Activated CD4-positive, CD25-positive, alpha-beta regulatory T cell treated with anti-CD3 and anti-CD28 coated beads, Interleukin-2, amount 50 U/mL, for 24 hours (primary cell): ENCODE measurements around the gene NPSR1.
"Not testable (repeated sequence)": the region's sequence is repeated elsewhere in the genome, so short reads cannot be mapped to it uniquely, and the experiment has no call there.

Source experiments
- ATAC-seq, 2 donors: fragments of 150-1000 bp; cut with Tn5 transposase; one replicate each; pipeline ENCODE4 v1.10.0; 2021; ENCODE audit warnings: mild to moderate bottlenecking in 1 of 2, moderate library complexity in 1 of 2

Gene NPSR1

GRCh38 chr7:34838329-34838728, 180.3 kb downstream of the NPSR1 start:
- no peak for ATAC-seq

- ATAC-seq, result no peak
Observed at GRCh38 chr7:34839645-34840044, 181.6 kb downstream of the NPSR1 start.

GRCh38 chr7:34840176-34840785, 182.3 kb downstream of the NPSR1 start:
- ATAC-seq, result no peak

DNA sequence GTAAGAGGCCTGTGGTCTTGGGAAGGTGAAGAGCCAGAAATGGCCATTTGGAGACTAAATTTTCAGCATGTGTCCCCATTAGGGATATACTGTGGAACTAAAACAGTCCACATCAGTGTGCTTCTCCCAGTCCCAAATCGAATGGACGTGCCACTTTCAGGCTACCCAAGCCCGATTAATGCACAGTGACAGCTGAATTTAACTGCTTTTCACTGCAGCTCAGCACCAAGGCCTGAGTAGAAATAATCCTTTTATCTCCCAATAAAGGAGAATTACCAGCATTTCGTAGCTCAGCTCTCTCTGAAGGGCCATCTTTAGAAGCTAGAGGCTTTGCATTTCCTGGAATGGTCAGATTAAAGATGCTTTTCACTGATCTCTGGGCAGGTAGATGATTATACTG, 183.3 kb downstream of the NPSR1 start:
- ATAC-seq, result no peak

DNA sequence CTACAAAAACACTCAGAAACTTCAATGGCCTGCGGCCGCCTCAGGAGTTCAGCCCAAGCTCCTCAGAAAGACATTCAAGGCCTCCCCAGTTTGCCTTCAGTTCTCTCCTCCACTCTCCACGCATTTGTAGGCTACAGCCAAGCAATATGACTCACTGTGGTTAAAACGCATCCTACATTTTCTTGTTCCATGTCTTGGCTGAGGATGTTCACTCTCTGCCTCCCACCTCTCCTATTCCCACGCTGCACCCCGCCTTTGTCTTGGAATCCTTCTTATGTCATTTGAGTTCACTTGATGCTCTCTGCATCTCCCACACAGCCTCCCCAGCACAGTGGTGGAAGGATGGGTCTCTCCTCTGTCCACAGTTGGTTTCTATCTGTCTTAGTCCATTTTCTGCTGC, 184.8 kb downstream of the NPSR1 start:
- ATAC-seq, result no peak

DNA sequence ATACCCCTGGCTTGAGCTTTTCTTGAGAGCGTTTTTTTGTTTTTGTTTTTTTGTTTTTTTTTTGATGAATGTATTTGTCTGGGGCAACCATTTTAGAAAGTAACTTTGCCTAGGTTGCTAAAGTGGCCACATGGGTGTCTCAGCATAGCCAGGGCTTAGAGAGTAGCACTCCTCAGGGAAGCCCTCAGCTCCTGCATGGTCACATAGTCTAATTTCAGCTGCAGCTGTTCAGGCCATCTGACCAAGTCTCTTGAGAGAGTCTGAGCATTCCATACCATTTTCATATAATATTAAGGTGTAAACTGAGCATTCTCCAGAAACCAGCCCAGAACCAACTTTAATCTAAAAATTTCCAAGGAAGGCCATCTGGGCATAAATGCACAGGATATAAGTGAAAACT, 186.4 kb downstream of the NPSR1 start:
- ATAC-seq, result no peak

DNA sequence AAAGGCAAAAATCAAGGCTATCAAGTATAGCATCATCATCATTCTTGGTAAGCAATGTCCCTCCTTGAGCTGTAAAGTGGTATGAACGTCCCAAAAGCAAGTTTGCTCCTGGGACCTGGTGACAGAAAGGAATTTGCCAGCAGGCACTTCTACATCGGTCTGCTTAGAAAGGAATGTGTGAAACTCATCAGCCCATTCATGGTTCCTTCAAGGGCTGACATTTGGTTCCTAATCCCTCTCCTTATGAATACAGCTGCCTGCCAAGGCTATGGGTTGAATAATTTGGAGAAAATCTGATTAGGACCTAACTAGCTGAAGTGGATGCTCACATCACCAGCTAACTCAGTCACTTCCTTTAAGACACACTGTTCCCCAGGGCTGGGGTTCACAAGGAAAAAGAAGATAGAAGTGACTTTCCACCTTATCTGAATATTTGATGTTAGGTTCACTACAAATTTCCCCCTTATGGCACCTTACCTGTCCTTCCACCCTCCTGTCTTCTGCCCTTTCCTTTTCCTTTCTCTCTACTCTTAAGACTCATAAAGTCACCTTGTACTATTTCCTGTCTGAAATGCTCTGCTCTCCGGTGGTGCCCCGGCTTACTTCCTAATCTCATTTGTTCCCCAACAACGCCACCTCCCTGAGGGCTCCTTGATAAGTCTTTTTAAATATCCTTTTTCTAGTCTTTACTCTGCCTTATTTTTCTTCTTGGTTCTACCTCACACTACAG, 187.1 kb downstream of the NPSR1 start:
- ATAC-seq, result no peak

DNA sequence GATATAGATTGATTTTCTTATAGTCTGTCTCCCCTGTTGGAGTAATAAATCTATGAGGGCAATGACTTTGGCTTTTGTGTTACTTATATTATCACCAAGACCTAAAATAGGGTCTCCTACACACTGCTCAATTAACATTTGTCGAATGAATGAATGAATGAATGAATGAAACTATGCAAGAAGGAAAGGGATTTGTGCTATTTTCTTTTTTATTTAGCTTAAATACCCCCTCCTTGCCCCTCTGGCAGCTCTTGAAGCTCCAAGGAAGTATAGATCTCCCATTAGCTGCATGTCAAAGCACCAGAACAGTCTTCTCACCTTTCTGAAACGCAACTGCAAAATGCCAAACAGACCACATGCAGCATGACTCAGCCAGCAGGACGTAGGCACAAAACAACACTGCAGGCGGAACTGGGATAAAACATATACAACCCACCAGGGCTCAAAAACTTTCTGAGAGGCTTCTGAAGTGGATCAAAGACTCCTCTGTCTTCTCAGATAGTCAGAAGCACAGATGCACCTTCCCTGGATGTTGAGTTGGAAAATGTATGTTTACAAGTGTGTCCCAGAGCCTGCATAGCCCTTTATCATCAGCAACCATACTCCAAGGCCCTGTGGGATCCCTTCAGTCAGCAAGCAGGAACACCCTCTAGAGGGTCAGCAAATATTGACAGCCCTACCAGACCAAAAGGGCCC, 187.8 kb downstream of the NPSR1 start:
- no peak for ATAC-seq

- no peak for ATAC-seq
Observed at GRCh38 chr7:34846976-34847375, 189.0 kb downstream of the NPSR1 start.

DNA sequence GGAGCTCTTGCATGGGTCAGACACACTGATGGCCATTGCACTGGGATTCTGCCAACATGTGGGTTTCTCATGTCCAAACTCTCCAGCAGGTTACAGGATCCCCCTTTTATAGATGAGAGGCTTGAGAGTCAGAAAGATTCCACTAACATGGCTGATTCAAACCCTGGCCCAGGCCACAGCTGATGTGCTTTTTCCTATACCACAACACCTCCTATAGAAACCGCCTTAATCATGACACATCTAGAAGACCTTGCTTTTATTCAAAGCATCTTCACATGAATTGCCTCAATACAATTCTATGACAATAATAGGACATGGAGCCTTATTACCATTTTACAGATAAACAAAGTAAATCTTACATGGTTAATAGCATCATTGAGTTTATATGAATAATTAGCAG, 190.7 kb downstream of the NPSR1 start:
- no peak for ATAC-seq

DNA sequence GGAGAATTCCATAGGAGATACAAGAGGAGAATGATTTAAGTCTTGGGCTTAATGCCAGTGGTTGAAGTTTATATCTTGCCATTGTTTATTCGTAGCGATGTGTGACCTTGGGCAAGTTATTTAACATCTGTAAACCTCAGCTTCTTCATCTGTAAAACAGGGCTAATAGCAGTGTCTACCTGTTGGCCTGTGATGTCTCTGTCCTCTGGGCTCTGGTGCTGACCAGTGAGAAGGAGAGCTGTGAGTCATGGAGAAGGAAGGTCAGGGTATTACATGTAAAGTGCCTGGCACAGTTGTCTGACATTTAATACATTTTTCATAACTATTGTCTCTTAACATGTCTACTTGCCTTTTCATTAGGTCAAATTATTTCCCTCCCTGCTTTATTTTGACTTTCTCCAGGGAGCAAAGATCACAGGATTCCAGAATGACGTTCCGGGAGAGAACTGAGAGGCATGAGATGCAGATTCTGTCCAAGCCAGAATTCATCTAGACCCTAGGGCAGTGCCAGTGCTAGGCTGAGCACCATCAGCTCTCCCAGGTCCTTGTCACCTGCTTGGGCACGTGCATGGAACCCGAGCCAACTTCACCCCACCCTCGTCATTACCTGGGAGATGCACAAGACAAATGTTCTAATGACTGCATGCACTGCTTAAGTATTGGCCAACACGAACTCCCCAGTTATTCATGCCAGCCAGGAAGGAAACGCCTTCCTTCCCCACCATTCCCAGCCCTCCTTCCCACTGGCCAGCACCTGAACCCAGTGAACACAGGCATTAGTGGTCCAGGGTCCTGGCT, 191.3 kb downstream of the NPSR1 start:
- no peak for ATAC-seq

GRCh38 chr7:34849986-34850385, 192.0 kb downstream of the NPSR1 start:
- no peak for ATAC-seq

DNA sequence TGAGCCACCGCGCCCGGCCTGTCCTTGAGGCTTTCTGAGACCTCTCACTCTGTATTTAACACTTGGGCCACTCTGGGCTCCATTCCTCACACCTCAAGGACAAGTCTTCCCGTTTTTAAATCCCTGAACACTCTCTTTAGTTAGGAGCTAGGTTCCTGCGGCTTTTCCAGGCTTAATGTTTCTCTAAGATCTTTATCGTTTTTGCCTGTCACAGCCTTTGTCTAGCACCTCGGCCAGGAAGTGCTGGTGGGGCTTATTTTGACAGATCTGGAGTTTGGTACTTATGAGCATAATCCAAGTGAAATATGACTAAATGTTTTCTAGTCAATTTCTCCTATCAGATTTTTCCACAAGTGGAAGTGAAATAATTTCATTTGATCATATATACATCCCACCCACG, 192.7 kb downstream of the NPSR1 start:
- ATAC-seq, result no peak

DNA sequence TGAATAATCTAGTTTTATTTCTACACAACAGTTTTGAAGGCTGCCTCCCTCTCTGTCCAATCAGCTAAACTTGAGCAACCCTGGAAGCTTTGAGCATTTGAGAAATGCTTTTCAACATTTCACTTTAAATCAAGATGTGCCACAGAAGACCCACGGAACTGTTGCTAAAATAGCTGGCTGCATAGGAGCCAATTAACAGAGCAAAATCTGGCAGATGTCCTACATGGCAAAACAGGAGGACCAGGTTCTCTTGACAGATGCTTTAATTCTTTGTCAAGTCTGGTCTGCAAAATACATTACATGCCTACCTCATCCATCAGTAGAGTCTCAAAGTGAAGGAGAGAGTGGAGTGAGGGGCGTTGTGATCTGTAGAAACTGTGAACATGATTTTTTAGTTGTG, 193.4 kb downstream of the NPSR1 start:
- no peak for ATAC-seq

DNA sequence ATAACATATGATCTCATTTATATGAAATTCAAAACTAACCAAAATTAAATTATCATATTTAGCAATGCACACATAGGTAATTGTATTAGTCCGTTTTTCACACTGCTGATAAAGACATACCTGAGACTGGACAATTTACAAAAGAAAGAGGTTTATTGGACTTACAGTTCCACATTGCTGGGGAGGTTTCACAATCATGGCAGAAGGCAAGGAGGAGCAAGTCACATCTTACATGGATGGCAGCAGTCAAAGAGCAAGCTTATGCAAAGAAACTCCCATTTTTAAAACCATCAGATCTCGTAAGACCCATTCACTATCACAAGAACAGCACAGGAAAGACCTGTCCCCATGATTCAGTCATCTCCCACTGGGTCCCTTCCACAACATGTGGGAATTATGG, 200.4 kb downstream of the NPSR1 start:
- ATAC-seq, result not testable (repeated sequence)

DNA sequence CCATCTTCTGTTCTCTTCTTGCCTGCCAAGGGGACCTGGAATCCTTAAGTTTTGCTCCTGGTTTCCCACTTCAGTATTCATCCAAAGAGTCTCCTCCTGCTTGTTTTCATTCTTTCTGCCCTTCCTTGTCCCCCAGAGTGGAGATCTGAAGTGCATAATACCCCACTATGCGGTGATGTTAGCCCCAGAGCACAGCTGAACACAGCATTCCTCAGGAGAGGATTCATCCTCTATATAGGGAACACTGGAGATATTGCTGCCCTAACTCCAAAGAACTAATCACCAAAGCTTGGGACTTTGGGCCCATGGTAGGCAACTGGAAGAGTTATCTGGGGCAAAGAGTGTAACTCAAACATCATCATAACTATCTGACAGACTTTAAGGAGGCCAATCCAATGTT, 201.3 kb downstream of the NPSR1 start:
- ATAC-seq, result not testable (repeated sequence)

GRCh38 chr7:34866222-34866621, 208.2 kb downstream of the NPSR1 start:
- ATAC-seq, result not testable (repeated sequence)

- not testable (repeated sequence) for ATAC-seq
Observed at GRCh38 chr7:34867341-34867740, 209.3 kb downstream of the NPSR1 start.

- ATAC-seq, result not testable (repeated sequence)
Observed at GRCh38 chr7:34868602-34869001, 210.6 kb downstream of the NPSR1 start.

DNA sequence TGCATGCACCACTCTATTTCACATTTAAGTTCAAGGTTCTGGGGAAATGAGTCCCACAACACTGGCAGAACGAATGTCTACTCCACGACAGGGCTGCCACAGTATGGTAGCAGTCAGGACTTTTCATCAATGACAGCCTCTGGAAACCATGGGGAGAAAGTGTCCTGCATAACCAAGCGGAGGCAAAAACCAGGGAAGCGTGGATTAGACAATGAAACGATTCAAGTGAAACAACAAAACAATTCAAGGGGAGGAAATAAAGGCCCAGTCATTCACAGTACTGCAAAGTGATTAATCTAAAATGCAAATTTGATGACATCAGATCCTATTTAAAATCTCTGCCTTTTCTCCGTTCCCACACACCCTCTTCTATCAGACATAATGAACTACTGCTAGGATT, 211.0 kb downstream of the NPSR1 start:
- ATAC-seq, result no peak

GRCh38 chr7:34870041-34870440, 212.0 kb downstream of the NPSR1 start:
- not testable (repeated sequence) for ATAC-seq

DNA sequence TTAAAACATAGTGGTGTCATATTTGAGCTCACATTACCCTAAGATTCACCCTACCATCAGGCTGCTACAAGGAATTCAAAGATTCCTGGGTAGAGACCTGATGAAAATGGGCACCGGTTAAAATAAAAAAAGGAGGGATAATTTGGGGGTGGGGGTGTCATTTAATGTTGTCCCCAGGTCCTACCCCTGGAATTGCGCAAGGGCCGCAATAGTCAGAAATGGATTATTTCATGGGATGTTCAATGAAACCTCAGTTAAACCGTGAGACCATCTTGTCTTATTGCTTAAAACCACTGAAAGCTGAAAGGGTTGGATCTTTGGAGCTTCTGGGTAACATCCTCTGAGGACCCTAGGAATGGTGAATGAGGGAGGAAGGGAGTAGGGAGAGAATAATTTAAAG, 216.3 kb downstream of the NPSR1 start:
- not testable (repeated sequence) for ATAC-seq

GRCh38 chr7:34875481-34875880, 217.5 kb downstream of the NPSR1 start:
- no peak for ATAC-seq
